ENCODE measurements around the gene PPFIA4.
A peak's percentile ranks its signal among the peaks of the same experiment; 100 is the strongest.
"Not testable (repeated sequence)": the region's sequence is repeated elsewhere in the genome, so short reads cannot be mapped to it uniquely, and the experiment has no call there.

Gene PPFIA4

GRCh38 chr1:203009185-203009584 is 17.1 kb upstream of the PPFIA4 start:
- Histone ChIP-seq H3K79me2 (ENCODE audit: insufficient read depth, low read depth) (peaks cover 41% of the 10 kb centered on the region), H3K36me3 (ENCODE audit: insufficient read depth) (peaks cover 26% of the 10 kb centered on the region; the same call in 1 of the 2 replicates), H2AFZ (ENCODE audit: low read depth) (no peak overlapping the region), H4K20me1 (ENCODE audit: insufficient read depth) (no peaks in the 10 kb centered on the region), H3K27ac (no peak overlapping the region), H3K27me3 (ENCODE audit: insufficient read depth, low read depth) (no peaks in the 10 kb centered on the region), H3K4me1 (ENCODE audit: low read depth, poor library complexity, severe bottlenecking) (peaks cover 14% of the 10 kb centered on the region), H3K4me3 (IDR thresholded peaks at IDR 0.05; ENCODE audit: insufficient read depth, low read depth, low read length) (no peak overlapping the region), H3K9ac (no peak overlapping the region), H3K4me2 (peak overlapping the region; percentile 73)
- TF ChIP-seq CTCF (conservative IDR thresholded peaks at IDR 0.05; ENCODE audit: low read depth, low read length): no peak

GRCh38 chr1:203011582-203011981 is 14.7 kb upstream of the PPFIA4 start:
- no peaks in the 10 kb centered on the region for H4K20me1 ChIP-seq (ENCODE audit: insufficient read depth)
- peaks cover 26% of the 10 kb centered on the region; the same call in 1 of the 2 replicates for H3K36me3 ChIP-seq (ENCODE audit: insufficient read depth)

GRCh38 chr1:203017061-203017460 is 9.2 kb upstream of the PPFIA4 start:
- H3K4me2 ChIP-seq: no peak overlapping the region
- H3K4me1 ChIP-seq (ENCODE audit: low read depth, poor library complexity, severe bottlenecking): no peaks in the 10 kb centered on the region
- H3K79me2 ChIP-seq (ENCODE audit: insufficient read depth, low read depth): no peaks in the 10 kb centered on the region; the same call in 1 of the 2 replicates
- peaks cover 4% of the 10 kb centered on the region; the same call in 1 of the 2 replicates for H3K36me3 ChIP-seq (ENCODE audit: insufficient read depth)
- TF ChIP-seq CTCF (conservative IDR thresholded peaks at IDR 0.05; ENCODE audit: low read depth, low read length): no peak
- no peak overlapping the region for H3K9ac ChIP-seq
- no peak overlapping the region for H3K4me3 ChIP-seq (IDR thresholded peaks at IDR 0.05; ENCODE audit: insufficient read depth, low read depth, low read length)
- H4K20me1 ChIP-seq (ENCODE audit: insufficient read depth): no peaks in the 10 kb centered on the region
- no peak overlapping the region for H3K27ac ChIP-seq
- H3K27me3 ChIP-seq (ENCODE audit: insufficient read depth, low read depth): no peaks in the 10 kb centered on the region
- no peak overlapping the region for H2AFZ ChIP-seq (ENCODE audit: low read depth)

More at GRCh38 chr1:203011582-203011981, 14.7 kb upstream of the PPFIA4 start:
- peaks cover 41% of the 10 kb centered on the region for H3K79me2 ChIP-seq (ENCODE audit: insufficient read depth, low read depth)
- no peak overlapping the region for H3K27ac ChIP-seq
- H3K27me3 ChIP-seq (ENCODE audit: insufficient read depth, low read depth): no peaks in the 10 kb centered on the region
- no peak overlapping the region for H3K4me2 ChIP-seq
- no peak overlapping the region for H2AFZ ChIP-seq (ENCODE audit: low read depth)
- TF ChIP-seq CTCF (conservative IDR thresholded peaks at IDR 0.05; ENCODE audit: low read depth, low read length): no peak
- no peak overlapping the region for H3K4me3 ChIP-seq (IDR thresholded peaks at IDR 0.05; ENCODE audit: insufficient read depth, low read depth, low read length)
- H3K9ac ChIP-seq: no peak overlapping the region
- peaks cover 14% of the 10 kb centered on the region for H3K4me1 ChIP-seq (ENCODE audit: low read depth, poor library complexity, severe bottlenecking)

- no peak overlapping the region for H2AFZ ChIP-seq (ENCODE audit: low read depth)
- no peaks in the 10 kb centered on the region for H3K27me3 ChIP-seq (ENCODE audit: insufficient read depth, low read depth)
- TF ChIP-seq CTCF (conservative IDR thresholded peaks at IDR 0.05; ENCODE audit: low read depth, low read length): no peak
- H3K36me3 ChIP-seq (ENCODE audit: insufficient read depth): peaks cover 4% of the 10 kb centered on the region; the same call in 1 of the 2 replicates
- H3K4me3 ChIP-seq (IDR thresholded peaks at IDR 0.05; ENCODE audit: insufficient read depth, low read depth, low read length): no peak overlapping the region
- no peak overlapping the region for H3K27ac ChIP-seq
- no peaks in the 10 kb centered on the region for H4K20me1 ChIP-seq (ENCODE audit: insufficient read depth)
- no peak overlapping the region for H3K9ac ChIP-seq
- H3K4me1 ChIP-seq (ENCODE audit: low read depth, poor library complexity, severe bottlenecking): no peaks in the 10 kb centered on the region
- H3K79me2 ChIP-seq (ENCODE audit: insufficient read depth, low read depth): no peaks in the 10 kb centered on the region; the same call in 1 of the 2 replicates
- H3K4me2 ChIP-seq: no peak overlapping the region
Measured at GRCh38 chr1:203017692-203018091, 8.6 kb upstream of the PPFIA4 start.

GRCh38 chr1:203022855-203023254 is 3.4 kb upstream of the PPFIA4 start:
- H3K9ac ChIP-seq; H3K4me1 ChIP-seq (ENCODE audit: low read depth, poor library complexity, severe bottlenecking); H3K27ac ChIP-seq; H3K27me3 ChIP-seq (ENCODE audit: insufficient read depth, low read depth); H2AFZ ChIP-seq (ENCODE audit: low read depth); H3K79me2 ChIP-seq (ENCODE audit: insufficient read depth, low read depth); H4K20me1 ChIP-seq (ENCODE audit: insufficient read depth); H3K4me2 ChIP-seq; H3K4me3 ChIP-seq (IDR thresholded peaks at IDR 0.05; ENCODE audit: insufficient read depth, low read depth, low read length): not testable (repeated sequence)
- H3K36me3 ChIP-seq (ENCODE audit: insufficient read depth): peaks cover 11% of the 10 kb centered on the region; the same call in 1 of the 2 replicates

Data from KMS-11 (cell line).